GM12878 (cell line): Measurements from ENCODE around the gene ADGRB2. TPM values are rescaled to one million over a fixed set of nuclear protein-coding genes. Genes with fewer than 3 reads are reported as not detected.

ENCODE experiments used
- ATAC-seq: fragments of 200-7000 bp; cut with Tn5 transposase; 3 replicates; pipeline ENCODE4 v1.9.1; 2020; ENCODE audit warnings: mild to moderate bottlenecking, moderate library complexity
- BruUV-seq: library from RNA; stranded (reverse); fragments of 400-500 nt; replicated peaks from 2 replicates; lab custom pipeline; 2021; lab: Mats Ljungman, UMichigan
- CTCF ChIA-PET: fragments of 300-600 bp; sonication (Branson Sonifier 250); formaldehyde crosslinking; extraction: SDS; loops from one replicate; lab custom pipeline; 2021; ENCODE audit warnings: inconsistent platforms; lab: Yijun Ruan, JAX
- POLR2A ChIA-PET: fragments of 350-600 bp; formaldehyde crosslinking; extraction: SDS; loops from one replicate; lab custom pipeline; 2021; ENCODE audit warnings: inconsistent platforms; lab: Charles Lee
- RAD21 ChIA-PET: fragments of 300-600 bp; sonication (Branson Sonifier 250); formaldehyde crosslinking; loops from one replicate; lab custom pipeline; 2023; ENCODE audit warnings: antibody characterized with exemption; ENCODE audit not compliant: unreplicated experiment; lab: Charles Lee
- SMC1A ChIA-PET: fragments of 300-600 bp; sonication (Branson Sonifier 250); formaldehyde crosslinking; loops from one replicate; lab custom pipeline; 2023; ENCODE audit not compliant: unreplicated experiment, uncharacterized antibody; lab: Charles Lee
- DNase-seq: peaks from one replicate; pipeline ENCODE4 v3.0.0-alpha.2; 2011; ENCODE audit warnings: low read depth, low spot score
- FAIRE-seq: peaks from 3 replicates; lab custom pipeline; 2011; peaks lifted over from hg19 to GRCh38; lab: Jason Lieb, UNC
- H2AFZ ChIP-seq: 2 replicates; pipeline ENCODE4 v1.6.0; 2011; ENCODE audit warnings: low read depth, low read length, control low read depth; ENCODE audit not compliant: control insufficient read depth
- H3K27ac ChIP-seq: 2 replicates; pipeline ENCODE4 v1.5.1; 2011; ENCODE audit warnings: control low read depth; ENCODE audit not compliant: control insufficient read depth, insufficient read depth
- H3K27me3 ChIP-seq, 2 experiments: replicated peaks in 1 of 2; 2 replicates each; pipeline versions ENCODE4 v1.6.0 to v1.6.1; 2011; ENCODE audit warnings: low read length in 1 of 2; ENCODE audit not compliant: control insufficient read depth in 2 of 2, insufficient read depth in 2 of 2
- H3K36me3 ChIP-seq, 2 experiments: 2 replicates each; pipeline ENCODE4 v1.5.1; 2011; ENCODE audit warnings: low read length in 1 of 2; ENCODE audit not compliant: control insufficient read depth in 2 of 2, insufficient read depth in 2 of 2
- H3K4me1 ChIP-seq: 2 replicates; pipeline ENCODE4 v1.6.1; 2011; ENCODE audit warnings: mild to moderate bottlenecking, low read length, moderate library complexity, mixed read lengths; ENCODE audit not compliant: control insufficient read depth, insufficient read depth
- H3K4me2 ChIP-seq: 2 replicates; pipeline ENCODE4 v1.6.0; 2011; ENCODE audit warnings: control low read depth; ENCODE audit not compliant: control insufficient read depth, insufficient read depth
- H3K4me3 ChIP-seq: fragments of 200-600 bp; sonication (generic); 2 replicates; pipeline ENCODE4 v1.5.1; 2016
- H3K79me2 ChIP-seq: 2 replicates; pipeline ENCODE4 v1.6.0; 2011; ENCODE audit warnings: low read length; ENCODE audit not compliant: control insufficient read depth, insufficient read depth
- H3K9ac ChIP-seq: 2 replicates; pipeline ENCODE4 v1.8.0; 2011; ENCODE audit warnings: low read length, control low read depth, mixed read lengths; ENCODE audit not compliant: control insufficient read depth, insufficient read depth
- H3K9me3 ChIP-seq: replicated peaks from 3 replicates; pipeline ENCODE4 v1.5.1; 2011; ENCODE audit warnings: mild to moderate bottlenecking, low read length; ENCODE audit not compliant: control insufficient read depth, insufficient read depth
- H4K20me1 ChIP-seq: 2 replicates; pipeline ENCODE4 v1.6.0; 2011; ENCODE audit not compliant: control insufficient read depth, insufficient read depth
- CBX3 ChIP-seq: fragments of 200-600 bp; sonication (generic); IDR thresholded peaks from 2 replicates; pipeline ENCODE4 v1.6.1; 2016; ENCODE audit warnings: low read depth, borderline replicate concordance
- GABPA ChIP-seq: IDR thresholded peaks from 2 replicates; pipeline ENCODE4 v1.6.1; 2014; ENCODE audit warnings: antibody characterized with exemption, low read depth, mild to moderate bottlenecking, inconsistent platforms
- HDAC2 ChIP-seq: fragments of 200-600 bp; sonication (generic); IDR thresholded peaks from 2 replicates; pipeline ENCODE4 v1.6.1; 2017
- NFYB ChIP-seq: IDR thresholded peaks from 2 replicates; pipeline ENCODE4 v1.6.1; 2011; ENCODE audit warnings: low read depth, mild to moderate bottlenecking, low read length, improper control_type of control experiment, moderate library complexity; ENCODE audit not compliant: insufficient read depth
- POLR2AphosphoS5 ChIP-seq: IDR thresholded peaks from 2 replicates; pipeline ENCODE4 v1.6.1; 2011; ENCODE audit warnings: mild to moderate bottlenecking, low read length, inconsistent platforms
- RCOR1 ChIP-seq: conservative IDR thresholded peaks from 2 replicates; pipeline ENCODE4 v1.6.1; 2012; ENCODE audit warnings: low read depth, low read length, improper control_type of control experiment
- SMAD1 ChIP-seq: fragments of 450-650 bp; IDR thresholded peaks from 2 replicates; pipeline ENCODE4 v1.6.1; 2018; ENCODE audit warnings: mild to moderate bottlenecking, low read depth; ENCODE audit not compliant: partially characterized antibody
- USF1 ChIP-seq: IDR thresholded peaks from 2 replicates; pipeline ENCODE4 v1.6.1; 2011; ENCODE audit warnings: borderline replicate concordance, low read depth, mild to moderate bottlenecking, moderate library complexity, mixed read lengths, low read length; ENCODE audit not compliant: insufficient read depth; ENCODE audit errors: extremely low read length
- ZNF207 ChIP-seq: fragments of 450-650 bp; IDR thresholded peaks from 2 replicates; pipeline ENCODE4 v1.6.1; 2014; ENCODE audit warnings: antibody characterized with exemption, mild to moderate bottlenecking, borderline replicate concordance
- ZSCAN29 ChIP-seq: fragments of 450-650 bp; IDR thresholded peaks from 2 replicates; pipeline ENCODE4 v1.6.1; 2017; ENCODE audit warnings: mild to moderate bottlenecking, moderate library complexity
- WGBS: methylation state at CpG from one replicate; pipeline ENCODE4 v1.1.6; 2016; ENCODE audit warnings: low lambda C conversion rate; ENCODE audit not compliant: insufficient replicate concordance, insufficient coverage; ENCODE audit errors: missing lambda C conversion rate; 5-methylcytosine and 5-hydroxymethylcytosine counted together
- in situ Hi-C: fragments of 300-500 bp; cut with MboI; formaldehyde crosslinking; loops from 9 replicates; pipeline ENCODE4 v1.14.3; 2018; ENCODE audit warnings: mixed read lengths
- intact Hi-C: fragments of 100-400 bp; cut with micrococcal nuclease; formaldehyde crosslinking; loops from one replicate; pipeline ENCODE4 v1.14.2; 2022; ENCODE audit not compliant: unreplicated experiment
- polyA plus RNA-seq, 11 experiments: library from polyadenylated mRNA; depleted of rRNA in 4 of 11; unstranded in 6 of 11; stranded (reverse) in 5 of 11; fragments of >200 nt; fragmentation: Nextera tagmentation in 4 of 11; fragmentation: Illumina TruSeq in 1 of 11; extraction: Ambion mirVana in 4 of 11; extraction: Trizol in 1 of 11; gene quantifications; 1 replicate in 1 of 11; 2 replicates in 10 of 11; pipeline versions ENCODE4 v1.2.1 to v1.2.3, GENCODE V29; 2011 to 2016; ENCODE audit warnings: inconsistent platforms in 2 of 11, missing spikeins in 2 of 11, low read depth in 1 of 11
- total RNA-seq, 4 experiments: library from RNA; depleted of rRNA in 3 of 4; stranded (reverse); fragments of >200 nt in 3 of 4; fragmentation: Illumina TruSeq in 1 of 4; extraction: Trizol in 1 of 4; gene quantifications; 2 replicates each; pipeline versions ENCODE4 v1.2.1 to v1.2.3, GENCODE V29; 2013 to 2021

The ADGRB2 gene
- total and polyA plus RNA-seq, 10 of the 15 experiments (the other 5 are each of a cell fraction or from before 2014, with no cell fraction given) = 0.11 to 0.33 (median 0.18) TPM; not detected in 4

GRCh38 chr1:31752952-31753475 lies 11.1 kb downstream of the ADGRB2 start (continued):
- TF ChIP-seq USF1 = no peak

GRCh38 chr1:31752258-31752657 lies 11.9 kb downstream of the ADGRB2 start:
- CTCF ChIA-PET = no interaction called here
- intact Hi-C loops (no loop called here), in situ Hi-C loops (no loop called here)
- Histone ChIP-seq H3K27ac (no peak overlapping the region), H3K36me3 (no peaks in the 10 kb centered on the region), H3K4me2 (no peak overlapping the region), H3K4me1 (peaks cover 7% of the 10 kb centered on the region; the same call in 1 of the 2 replicates), H3K9ac (no peak overlapping the region), H3K4me3 (no peak overlapping the region), H3K79me2 (no peaks in the 10 kb centered on the region), H2AFZ (no peak overlapping the region), H3K27me3 (peaks cover 0 to 5% of the 10 kb centered on the region in 2 experiments; a peak in 2 of 4 replicates), H3K9me3 (no peaks in the 10 kb centered on the region), H4K20me1 (no peaks in the 10 kb centered on the region)
- DNase-seq = no peak
- RAD21 ChIA-PET = interaction anchor here (1.6 to 2.0 kb wide), 3 partner anchors 36 to 88 kb away, joined by 4 to 15 read pairs (median 8); no protein-coding TSS in a partner anchor
- no peak for TF ChIP-seq GABPA
- FAIRE-seq = no peak
- WGBS = 22% methylated on average over 7 of the region's 7 CpGs
- POLR2A ChIA-PET = no interaction called here
- BruUV-seq = no TSS peak
- SMC1A ChIA-PET = interaction anchor here (1.4 to 1.9 kb wide), 2 partner anchors 37 to 94 kb away, joined by 4 to 10 read pairs; no protein-coding TSS in a partner anchor
- ATAC-seq = no peak

- Histone ChIP-seq H4K20me1 (no peaks in the 10 kb centered on the region), H2AFZ (no peak overlapping the region), H3K27ac (no peak overlapping the region), H3K9ac (no peak overlapping the region), H3K36me3 (no peaks in the 10 kb centered on the region), H3K4me2 (no peak overlapping the region), H3K4me3 (no peak overlapping the region), H3K27me3 (peaks cover 0 to 5% of the 10 kb centered on the region in 2 experiments; a peak in 2 of 4 replicates), H3K4me1 (peaks cover 7% of the 10 kb centered on the region; the same call in 1 of the 2 replicates), H3K9me3 (no peaks in the 10 kb centered on the region), H3K79me2 (no peaks in the 10 kb centered on the region)
- SMC1A ChIA-PET = interaction anchor here (1.4 to 1.9 kb wide), 2 partner anchors 37 to 94 kb away, joined by 4 to 10 read pairs; no protein-coding TSS in a partner anchor
- no peak for FAIRE-seq
- CTCF ChIA-PET = interaction anchor here (0.6 kb wide), 1 partner anchor 37 kb away, joined by 3 read pairs; no protein-coding TSS in a partner anchor
- no peak for DNase-seq
- RAD21 ChIA-PET = interaction anchor here (1.6 to 2.0 kb wide), 3 partner anchors 36 to 88 kb away, joined by 4 to 15 read pairs (median 8); no protein-coding TSS in a partner anchor
- no peak for ATAC-seq
- intact Hi-C loops = no loop called here
- TF ChIP-seq CBX3 (no peak), NFYB (no peak), RCOR1 (no peak), SMAD1 (no peak), ZNF207 (no peak), HDAC2 (no peak), POLR2AphosphoS5 (no peak), ZSCAN29 (no peak)
- no TSS peak for BruUV-seq
- POLR2A ChIA-PET = no interaction called here
- 38% methylated on average over 5 of the region's 5 CpGs for WGBS
- in situ Hi-C loops = no loop called here
These were observed 12.3 kb downstream of the ADGRB2 start for GRCh38 chr1:31751822-31752241.
